HEK293T (cell line): ENCODE results near the gene RNF212.

ENCODE experiments used
- L3MBTL2 ChIP-seq: fragments of 450-650 bp; conservative IDR thresholded peaks from 2 replicates; pipeline ENCODE4 v1.6.1; 2016; ENCODE audit warnings: mild to moderate bottlenecking
- SUZ12 ChIP-seq: fragments of 450-650 bp; IDR thresholded peaks from 2 replicates; pipeline ENCODE4 v1.6.1; 2016; ENCODE audit warnings: mild to moderate bottlenecking

GRCh38 chr4:1139860-1140259, 26.5 kb upstream of the RNF212 start:
- TF ChIP-seq SUZ12 (no peak), L3MBTL2 (no peak)
